Inflammatory macrophage treated with lipopolysaccharide for 4 hours (primary cell): Measurements from ENCODE around the gene SPSB4.

Experiments
- DNase-seq: peaks from one replicate; pipeline ENCODE4 v3.0.0-alpha.2; 2020

Gene SPSB4

GRCh38 chr3:141076797-141077571 lies 25.8 kb downstream of the SPSB4 start:
- peak; percentile 83 for DNase-seq

- no peak for DNase-seq
Observed at GRCh38 chr3:141077631-141078030, 26.5 kb downstream of the SPSB4 start.

- DNase-seq = no peak
Observed at GRCh38 chr3:141078200-141078599, 27.1 kb downstream of the SPSB4 start.

- no peak for DNase-seq
Observed at GRCh38 chr3:141080431-141080830, 29.3 kb downstream of the SPSB4 start.

- DNase-seq = no peak
Observed at GRCh38 chr3:141081141-141081795, 30.1 kb downstream of the SPSB4 start.

GRCh38 chr3:141082064-141082463 lies 30.9 kb downstream of the SPSB4 start:
- no peak for DNase-seq

GRCh38 chr3:141083226-141083625 lies 32.1 kb downstream of the SPSB4 start:
- no peak for DNase-seq

- DNase-seq = no peak
Observed at GRCh38 chr3:141083836-141084649, 32.9 kb downstream of the SPSB4 start.

GRCh38 chr3:141085343-141086070 lies 34.4 kb downstream of the SPSB4 start:
- DNase-seq = no peak

- DNase-seq = no peak
Observed at GRCh38 chr3:141086188-141086587, 35.0 kb downstream of the SPSB4 start.

- DNase-seq = no peak
Observed at GRCh38 chr3:141087076-141087777, 36.1 kb downstream of the SPSB4 start.

GRCh38 chr3:141087778-141088130 lies 36.6 kb downstream of the SPSB4 start:
- DNase-seq = no peak

GRCh38 chr3:141089339-141090152 lies 38.4 kb downstream of the SPSB4 start:
- no peak for DNase-seq

- DNase-seq = no peak
Observed at GRCh38 chr3:141091426-141091825, 40.3 kb downstream of the SPSB4 start.

- no peak for DNase-seq
Observed at GRCh38 chr3:141092663-141093062, 41.5 kb downstream of the SPSB4 start.

- no peak for DNase-seq
Observed at GRCh38 chr3:141093397-141093796, 42.2 kb downstream of the SPSB4 start.

GRCh38 chr3:141093971-141094684 lies 43.0 kb downstream of the SPSB4 start:
- no peak for DNase-seq

GRCh38 chr3:141094790-141095545 lies 43.8 kb downstream of the SPSB4 start:
- no peak for DNase-seq

GRCh38 chr3:141095546-141095937 lies 44.4 kb downstream of the SPSB4 start:
- no peak for DNase-seq

- DNase-seq = no peak
Observed at GRCh38 chr3:141096164-141096563, 45.0 kb downstream of the SPSB4 start.
